ENCODE data around the gene FYB1. TPM values are rescaled to one million over a fixed set of nuclear protein-coding genes. Genes with fewer than 3 reads are reported as not detected.

FYB1 gene
- total RNA-seq, 2 donors from 2014 or later, result 3.1 to 4.0 TPM

- DNase-seq (ENCODE audit: low spot score), result no peak
- WGBS, result 95% methylated on average over 3 of the region's 3 CpGs
- intact Hi-C loops (cut with DNase I), result loop anchor here (5.0 kb wide), 1 partner anchor 51 kb away; no protein-coding TSS in a partner anchor
- Histone ChIP-seq H3K27me3 (replicated peaks; ENCODE audit: insufficient read depth) (no peaks in the 10 kb centered on the region), H3K4me3 (no peak overlapping the region), H3K27ac (no peak overlapping the region), H3K36me3 (no peaks in the 10 kb centered on the region), H3K9me3 (no peaks in the 10 kb centered on the region), H3K4me1 (replicated peaks) (peaks cover 4% of the 10 kb centered on the region)
- no peak for TF ChIP-seq POLR2A (IDR thresholded peaks at IDR 0.05)
- no peak for TF ChIP-seq POLR2AphosphoS5 (IDR thresholded peaks at IDR 0.05)
- no peak for TF ChIP-seq CTCF (IDR thresholded peaks at IDR 0.05)
Measured at GRCh38 chr5:39068099-39068498, 151.3 kb downstream of the FYB1 start.

- no peak for TF ChIP-seq POLR2AphosphoS5 (IDR thresholded peaks at IDR 0.05)
- no peak for TF ChIP-seq POLR2A (IDR thresholded peaks at IDR 0.05)
- no peak for TF ChIP-seq CTCF (IDR thresholded peaks at IDR 0.05)
- H3K4me3 ChIP-seq, result no peak overlapping the region
- 94% methylated on average over 3 of the region's 3 CpGs for WGBS
- H3K27ac ChIP-seq, result no peak overlapping the region
- H3K27me3 ChIP-seq (replicated peaks; ENCODE audit: insufficient read depth), result no peaks in the 10 kb centered on the region
- intact Hi-C loops (cut with DNase I), result no loop called here
- DNase-seq (ENCODE audit: low spot score), result no peak
- no peaks in the 10 kb centered on the region for H3K9me3 ChIP-seq
- H3K4me1 ChIP-seq (replicated peaks), result no peaks in the 10 kb centered on the region
- H3K36me3 ChIP-seq, result no peaks in the 10 kb centered on the region
Measured at GRCh38 chr5:39064450-39064849, 154.9 kb downstream of the FYB1 start.

- Histone ChIP-seq H3K27me3 (replicated peaks; ENCODE audit: insufficient read depth) (no peaks in the 10 kb centered on the region), H3K4me3 (no peak overlapping the region), H3K36me3 (no peaks in the 10 kb centered on the region), H3K4me1 (replicated peaks) (no peaks in the 10 kb centered on the region), H3K9me3 (no peaks in the 10 kb centered on the region), H3K27ac (no peak overlapping the region)
- TF ChIP-seq POLR2A (IDR thresholded peaks at IDR 0.05) (no peak), POLR2AphosphoS5 (IDR thresholded peaks at IDR 0.05) (no peak), CTCF (IDR thresholded peaks at IDR 0.05) (no peak)
- DNase-seq (ENCODE audit: low spot score), result no peak
- WGBS, result 54% methylated on average over 2 of the region's 2 CpGs
- intact Hi-C loops (cut with DNase I), result no loop called here
Measured at GRCh38 chr5:39063037-39063436, 156.3 kb downstream of the FYB1 start.

GRCh38 chr5:39062530-39062929, 156.8 kb downstream of the FYB1 start:
- no peaks in the 10 kb centered on the region for H3K36me3 ChIP-seq
- TF ChIP-seq POLR2A (IDR thresholded peaks at IDR 0.05) (no peak), POLR2AphosphoS5 (IDR thresholded peaks at IDR 0.05) (no peak), CTCF (IDR thresholded peaks at IDR 0.05) (no peak)
- H3K27me3 ChIP-seq (replicated peaks; ENCODE audit: insufficient read depth), result no peaks in the 10 kb centered on the region
- no peaks in the 10 kb centered on the region for H3K4me1 ChIP-seq (replicated peaks)
- no peak overlapping the region for H3K4me3 ChIP-seq
- DNase-seq (ENCODE audit: low spot score), result no peak
- no peaks in the 10 kb centered on the region for H3K9me3 ChIP-seq
- intact Hi-C loops (cut with DNase I), result no loop called here
- H3K27ac ChIP-seq, result no peak overlapping the region

- Histone ChIP-seq H3K4me3 (no peak overlapping the region), H3K36me3 (no peaks in the 10 kb centered on the region), H3K9me3 (no peaks in the 10 kb centered on the region), H3K4me1 (replicated peaks) (no peaks in the 10 kb centered on the region), H3K27ac (no peak overlapping the region), H3K27me3 (replicated peaks; ENCODE audit: insufficient read depth) (no peaks in the 10 kb centered on the region)
- WGBS, result 59% methylated on average over 3 of the region's 3 CpGs
- TF ChIP-seq CTCF (IDR thresholded peaks at IDR 0.05), result no peak
- TF ChIP-seq POLR2A (IDR thresholded peaks at IDR 0.05), result no peak
- TF ChIP-seq POLR2AphosphoS5 (IDR thresholded peaks at IDR 0.05), result no peak
- no peak for DNase-seq (ENCODE audit: low spot score)
- intact Hi-C loops (cut with DNase I), result no loop called here
Measured at GRCh38 chr5:39062104-39062503, 157.3 kb downstream of the FYB1 start.
